22Rv1 (cell line): ENCODE data around the gene OTUD1.

Experiments
- CTCF ChIP-seq: fragments of 450-650 bp; IDR thresholded peaks from 2 replicates; pipeline ENCODE4 v1.5.1; 2017; ENCODE audit warnings: mild to moderate bottlenecking
- ZFX ChIP-seq: fragments of 450-650 bp; IDR thresholded peaks from 2 replicates; pipeline ENCODE4 v1.6.1; 2017; ENCODE audit warnings: antibody characterized with exemption, borderline replicate concordance

- no peak for TF ChIP-seq CTCF
- TF ChIP-seq ZFX, result no peak
These were observed 20.5 kb downstream of the OTUD1 start for GRCh38 chr10:23459308-23459939.
